Dendritic cell treated with granulocyte-macrophage colony-stimulating factor and Interleukin-4, amounts not matched to agents 40 ng/mL and 50 ng/mL, for 4 days (primary cell): ENCODE results near the gene PKNOX1.
"Not testable (repeated sequence)": the region's sequence is repeated elsewhere in the genome, so short reads cannot be mapped to it uniquely, and the experiment has no call there.

Source experiments
- H3K27ac Mint-ChIP-seq: one replicate; pipeline ENCODE4 v1.8.0; 2022; ENCODE audit warnings: mild to moderate bottlenecking, mixed read lengths
- H3K27me3 Mint-ChIP-seq: one replicate; pipeline ENCODE4 v1.8.0; 2022; ENCODE audit warnings: mild to moderate bottlenecking, mixed read lengths
- H3K36me3 Mint-ChIP-seq: one replicate; pipeline ENCODE4 v1.8.0; 2022; ENCODE audit warnings: low read depth, mixed read lengths
- H3K4me1 Mint-ChIP-seq: one replicate; pipeline ENCODE4 v1.8.0; 2022; ENCODE audit warnings: low read depth, mixed read lengths
- H3K4me3 Mint-ChIP-seq: one replicate; pipeline ENCODE4 v1.8.0; 2022; ENCODE audit warnings: mild to moderate bottlenecking, moderate library complexity, mixed read lengths
- H3K9me3 Mint-ChIP-seq: one replicate; pipeline ENCODE4 v1.8.0; 2022; ENCODE audit warnings: mixed read lengths
- intact Hi-C: fragments of 100-400 bp; cut with micrococcal nuclease; formaldehyde crosslinking; loops from one replicate; pipeline ENCODE4 v1.15.0; 2022

PKNOX1 gene

DNA sequence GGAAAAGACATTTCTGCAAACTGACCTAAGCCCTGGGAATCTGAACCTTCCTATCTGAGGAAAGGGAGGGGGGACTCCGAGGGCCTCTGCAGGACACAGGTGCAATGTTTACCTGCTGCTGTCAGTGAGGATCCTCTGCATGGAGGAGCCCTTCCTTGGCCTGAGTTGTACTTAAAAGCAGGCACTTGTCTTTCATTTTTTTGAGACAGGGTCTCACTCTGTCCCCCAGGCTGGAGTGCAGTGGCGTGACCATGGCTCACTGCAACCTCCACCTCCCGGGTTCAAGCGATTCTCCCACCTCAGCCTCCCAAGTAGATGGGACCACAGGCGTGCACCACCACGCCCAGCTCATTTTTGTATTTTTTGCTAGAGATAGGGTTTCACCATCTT is 35.8 kb upstream of the PKNOX1 start:
- intact Hi-C loops, H3K36me3 Mint-ChIP-seq, H3K4me3 Mint-ChIP-seq, H3K9me3 Mint-ChIP-seq, H3K27me3 Mint-ChIP-seq, H3K27ac Mint-ChIP-seq: not testable (repeated sequence)
- H3K4me1 Mint-ChIP-seq = peaks cover 21% of the 10 kb centered on the region

- Mint-ChIP-seq H3K9me3 (no peaks in the 10 kb centered on the region), H3K36me3 (no peaks in the 10 kb centered on the region), H3K27me3 (no peaks in the 10 kb centered on the region), H3K4me3 (no peak overlapping the region), H3K27ac (peak overlapping the region; percentile 15), H3K4me1 (peaks cover 21% of the 10 kb centered on the region)
- intact Hi-C loops = no loop called here
Measured at GRCh38 chr21:42939582-42940413, 34.6 kb upstream of the PKNOX1 start.

DNA sequence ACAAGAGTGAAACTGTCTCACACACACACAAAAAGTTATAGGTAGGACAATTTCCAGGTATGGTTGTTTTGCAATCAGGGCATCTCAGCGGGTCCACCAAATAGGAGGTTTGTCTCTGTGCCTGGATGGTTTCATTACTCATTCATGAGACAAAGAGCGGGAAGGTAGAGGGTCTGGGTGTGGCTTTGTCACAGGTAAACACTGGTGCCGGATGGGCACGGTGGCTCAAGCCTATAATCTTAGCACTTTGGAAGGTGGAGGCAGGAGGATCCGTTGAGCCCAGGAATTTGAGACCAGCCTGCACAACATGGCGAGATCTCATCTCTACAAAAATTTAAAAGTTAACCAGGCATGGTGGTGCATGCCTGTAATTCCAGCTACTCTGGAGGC is 32.7 kb upstream of the PKNOX1 start:
- no peak overlapping the region for H3K4me3 Mint-ChIP-seq
- no peaks in the 10 kb centered on the region for H3K27me3 Mint-ChIP-seq
- peaks cover 21% of the 10 kb centered on the region for H3K4me1 Mint-ChIP-seq
- H3K36me3 Mint-ChIP-seq = no peaks in the 10 kb centered on the region
- H3K9me3 Mint-ChIP-seq = no peaks in the 10 kb centered on the region
- H3K27ac Mint-ChIP-seq = no peak overlapping the region
- intact Hi-C loops = no loop called here

DNA sequence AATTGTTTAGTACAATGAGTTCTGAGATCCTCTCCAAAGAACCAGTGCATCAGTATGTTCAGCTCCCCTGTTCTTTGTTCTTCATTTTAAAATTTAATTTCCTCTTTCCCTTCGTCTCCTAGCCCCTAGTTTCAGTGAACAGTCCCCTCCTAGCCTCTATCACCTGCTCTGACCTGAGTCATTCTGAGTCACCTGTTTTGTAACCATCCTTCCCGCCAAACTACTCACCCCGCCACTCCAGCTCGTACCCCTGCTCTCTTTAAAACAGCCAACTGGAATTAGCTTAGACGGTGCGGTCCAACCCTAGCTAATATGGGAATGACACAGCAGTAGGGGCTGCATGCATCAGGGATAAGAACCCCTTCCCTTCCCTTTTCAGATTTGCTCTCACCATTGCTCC is 32.1 kb upstream of the PKNOX1 start:
- peaks cover 16% of the 10 kb centered on the region for H3K4me1 Mint-ChIP-seq
- H3K27me3 Mint-ChIP-seq = no peaks in the 10 kb centered on the region
- H3K36me3 Mint-ChIP-seq = no peaks in the 10 kb centered on the region
- no peak overlapping the region for H3K27ac Mint-ChIP-seq
- H3K9me3 Mint-ChIP-seq = no peaks in the 10 kb centered on the region
- intact Hi-C loops = no loop called here
- no peak overlapping the region for H3K4me3 Mint-ChIP-seq

DNA sequence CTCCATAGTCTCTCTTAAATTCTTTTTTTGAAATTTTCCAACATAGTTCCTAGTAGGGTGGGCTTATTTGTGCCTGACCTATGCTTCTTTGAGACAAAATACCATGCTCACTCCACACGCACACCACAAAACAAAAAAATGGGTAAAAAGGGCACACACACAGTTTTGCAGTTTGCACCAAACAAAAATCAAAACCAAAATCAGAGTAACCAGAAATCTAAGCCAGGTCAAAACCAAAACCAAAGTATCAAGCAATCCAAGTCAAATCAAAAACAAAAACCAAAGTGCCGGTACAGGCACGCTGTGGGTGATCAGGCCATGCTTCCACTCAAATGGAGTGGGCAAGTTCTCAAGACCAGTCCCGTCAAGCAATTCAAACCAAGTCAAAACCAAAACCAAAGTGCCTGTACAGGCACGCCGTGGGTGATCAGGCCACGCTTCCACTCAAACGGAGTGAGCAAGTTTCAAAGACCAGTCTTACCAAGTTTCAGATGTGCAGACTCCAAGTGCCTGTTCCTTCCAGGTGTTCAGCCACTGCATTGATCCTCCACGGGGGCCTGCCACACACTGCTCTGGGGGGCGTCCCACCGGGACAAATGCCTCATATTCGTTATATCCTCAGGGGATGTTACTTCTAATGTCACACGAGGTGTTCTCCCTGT is 25.1 kb upstream of the PKNOX1 start:
- H3K36me3 Mint-ChIP-seq, H3K27ac Mint-ChIP-seq, H3K4me1 Mint-ChIP-seq, H3K27me3 Mint-ChIP-seq, intact Hi-C loops, H3K4me3 Mint-ChIP-seq, H3K9me3 Mint-ChIP-seq: not testable (repeated sequence)

- H3K9me3 Mint-ChIP-seq, intact Hi-C loops, H3K4me3 Mint-ChIP-seq, H3K27ac Mint-ChIP-seq, H3K27me3 Mint-ChIP-seq, H3K36me3 Mint-ChIP-seq, H3K4me1 Mint-ChIP-seq: not testable (repeated sequence)
Measured at GRCh38 chr21:42951193-42951592, 23.2 kb upstream of the PKNOX1 start.

DNA sequence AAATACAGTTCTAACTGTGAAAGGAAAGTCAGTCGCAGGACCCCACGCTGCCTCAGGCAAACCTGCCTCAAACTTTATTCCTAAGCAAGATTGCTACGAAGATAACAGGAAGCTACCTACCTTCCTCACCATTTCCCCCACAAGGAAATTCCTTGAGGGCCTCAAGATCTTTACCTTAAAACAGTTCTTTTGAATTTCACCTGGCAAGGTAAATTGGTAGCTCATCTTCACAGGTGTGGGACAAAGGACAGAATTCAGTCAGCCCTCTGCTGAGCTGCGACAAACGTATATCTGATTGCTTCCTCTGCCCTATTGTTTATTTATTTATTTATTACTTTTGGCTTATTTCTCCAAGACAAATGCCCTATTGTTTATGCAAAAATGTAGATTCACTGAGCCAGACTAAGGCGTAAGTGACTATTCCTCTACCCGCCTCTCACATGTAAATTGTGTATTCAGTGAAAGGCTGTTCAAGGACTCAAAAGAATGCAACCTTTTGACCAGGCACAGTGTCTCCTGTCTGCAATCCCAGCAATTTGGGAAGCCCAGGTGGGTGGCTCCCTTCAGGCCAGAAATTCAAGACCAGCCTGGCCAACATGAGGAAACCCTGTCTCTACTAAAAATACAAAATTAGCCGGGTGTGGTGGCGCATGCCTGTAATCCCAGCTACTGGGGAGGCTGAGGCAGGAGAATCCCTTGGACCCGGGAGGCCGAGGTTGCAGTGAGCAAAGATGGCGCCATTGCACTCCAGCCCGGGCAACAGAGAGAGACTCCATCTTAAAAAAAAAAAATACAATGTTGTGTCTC is 17.3 kb upstream of the PKNOX1 start:
- no peak overlapping the region for H3K27ac Mint-ChIP-seq
- H3K4me1 Mint-ChIP-seq = no peaks in the 10 kb centered on the region
- no peaks in the 10 kb centered on the region for H3K27me3 Mint-ChIP-seq
- intact Hi-C loops = no loop called here
- H3K4me3 Mint-ChIP-seq = no peak overlapping the region
- no peaks in the 10 kb centered on the region for H3K36me3 Mint-ChIP-seq
- H3K9me3 Mint-ChIP-seq = no peaks in the 10 kb centered on the region

DNA sequence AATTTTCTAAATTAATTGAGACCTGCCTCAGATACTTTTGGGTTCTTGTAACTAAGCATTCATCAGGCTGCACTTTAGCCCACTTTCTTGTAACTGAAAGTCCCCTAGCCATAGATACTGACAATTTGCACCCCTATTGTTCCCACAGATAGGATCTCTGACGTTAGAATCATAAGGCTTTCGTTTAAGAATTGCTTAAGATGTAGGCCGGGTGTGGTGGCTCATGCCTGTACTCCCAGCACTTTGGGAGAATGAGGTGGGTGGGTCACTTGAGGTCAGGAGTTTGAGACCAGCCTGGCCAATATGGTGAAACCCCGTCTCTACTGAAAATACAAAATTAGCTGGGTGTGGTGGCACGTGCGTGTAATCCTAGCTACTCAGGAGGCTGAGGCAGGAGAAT is 16.2 kb upstream of the PKNOX1 start:
- H3K36me3 Mint-ChIP-seq, H3K27me3 Mint-ChIP-seq, H3K9me3 Mint-ChIP-seq, H3K4me1 Mint-ChIP-seq, H3K27ac Mint-ChIP-seq, intact Hi-C loops, H3K4me3 Mint-ChIP-seq: not testable (repeated sequence)

DNA sequence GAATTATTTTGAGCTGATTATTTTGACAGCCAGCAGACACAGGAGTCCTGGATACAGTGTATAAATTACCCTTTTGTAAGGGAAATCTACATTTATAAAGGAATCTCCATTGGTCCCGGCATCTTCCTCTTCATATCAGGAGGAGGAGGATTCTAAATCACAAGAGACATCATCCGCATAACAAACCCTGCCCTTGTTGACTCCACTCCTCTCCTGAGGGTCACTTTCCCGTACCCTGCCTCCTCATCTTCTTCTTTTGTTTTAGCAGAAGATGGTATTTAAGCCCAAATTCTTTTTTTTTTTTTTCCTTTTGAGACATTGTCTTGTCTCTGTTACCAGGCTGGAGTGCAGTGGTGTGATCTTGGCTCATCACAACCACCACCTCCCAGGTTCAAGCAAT is 14.6 kb upstream of the PKNOX1 start:
- Mint-ChIP-seq H3K4me3 (no peak overlapping the region), H3K27me3 (no peaks in the 10 kb centered on the region), H3K36me3 (no peaks in the 10 kb centered on the region), H3K9me3 (no peaks in the 10 kb centered on the region), H3K4me1 (no peaks in the 10 kb centered on the region), H3K27ac (no peak overlapping the region)
- intact Hi-C loops = no loop called here

DNA sequence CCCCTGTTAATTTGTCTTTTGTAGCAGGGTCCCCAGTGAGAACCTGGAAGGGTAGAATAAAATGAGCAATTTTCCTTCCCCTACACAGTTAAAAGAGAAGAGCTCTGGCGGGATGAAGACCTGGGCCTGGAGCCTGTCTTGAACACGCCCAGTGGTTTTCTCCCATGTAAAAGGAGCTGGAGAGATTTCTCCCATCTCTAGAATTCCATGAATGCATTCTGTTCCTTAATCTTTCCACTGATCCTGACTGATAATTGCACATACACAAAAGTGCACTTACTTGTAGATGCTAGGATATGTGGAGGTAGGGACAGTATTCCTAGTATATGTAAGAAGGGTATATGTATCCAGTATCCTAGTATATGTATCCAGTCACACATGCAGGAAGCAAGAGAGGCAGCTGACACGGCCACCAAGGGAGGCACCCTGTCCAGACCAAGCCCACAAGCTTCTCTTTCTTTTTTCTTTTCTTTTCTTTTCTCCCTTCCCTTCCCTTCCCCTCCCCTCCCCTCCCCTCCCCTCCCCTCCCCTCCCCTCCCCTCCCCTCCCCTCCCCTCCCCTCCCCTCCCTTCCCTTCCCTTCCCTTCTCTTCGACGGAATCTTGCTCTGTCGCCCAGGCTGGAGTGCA is 11.9 kb upstream of the PKNOX1 start:
- Mint-ChIP-seq H3K4me1 (no peaks in the 10 kb centered on the region), H3K9me3 (no peaks in the 10 kb centered on the region), H3K4me3 (no peak overlapping the region), H3K27me3 (no peaks in the 10 kb centered on the region), H3K27ac (no peak overlapping the region), H3K36me3 (no peaks in the 10 kb centered on the region)
- intact Hi-C loops = no loop called here

DNA sequence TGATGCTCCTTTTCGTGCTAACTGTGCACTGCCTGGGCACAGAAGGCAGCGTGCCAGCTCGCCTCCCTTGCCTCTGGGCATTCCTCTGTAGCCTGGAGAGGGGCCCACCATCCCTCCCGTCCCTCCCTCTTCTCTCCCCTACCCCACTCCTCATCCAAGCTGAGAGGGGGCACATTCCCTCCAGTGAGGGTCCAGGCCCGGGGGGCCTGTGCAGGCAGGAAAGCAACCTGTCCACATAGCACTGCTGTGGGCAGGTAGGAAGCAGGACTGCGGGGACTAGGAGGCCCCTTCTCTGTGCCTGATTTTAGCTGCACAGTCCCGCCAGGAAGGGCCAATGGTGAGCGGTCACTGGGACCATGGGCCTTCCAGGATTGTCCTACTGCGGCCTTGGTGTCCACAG is 10.3 kb upstream of the PKNOX1 start:
- no peaks in the 10 kb centered on the region for H3K4me1 Mint-ChIP-seq
- no peak overlapping the region for H3K27ac Mint-ChIP-seq
- intact Hi-C loops = no loop called here
- no peak overlapping the region for H3K4me3 Mint-ChIP-seq
- no peaks in the 10 kb centered on the region for H3K9me3 Mint-ChIP-seq
- H3K27me3 Mint-ChIP-seq = no peaks in the 10 kb centered on the region
- H3K36me3 Mint-ChIP-seq = no peaks in the 10 kb centered on the region

- no peaks in the 10 kb centered on the region for H3K4me1 Mint-ChIP-seq
- no peaks in the 10 kb centered on the region for H3K36me3 Mint-ChIP-seq
- H3K9me3 Mint-ChIP-seq = no peaks in the 10 kb centered on the region
- intact Hi-C loops = no loop called here
- H3K4me3 Mint-ChIP-seq = no peak overlapping the region
- H3K27me3 Mint-ChIP-seq = no peaks in the 10 kb centered on the region
- H3K27ac Mint-ChIP-seq = no peak overlapping the region
Measured at GRCh38 chr21:42964546-42965210, 9.7 kb upstream of the PKNOX1 start.

GRCh38 chr21:42965211-42965560 is 9.2 kb upstream of the PKNOX1 start:
- H3K27me3 Mint-ChIP-seq = no peaks in the 10 kb centered on the region

GRCh38 chr21:42967616-42968015 is 6.7 kb upstream of the PKNOX1 start:
- H3K27ac Mint-ChIP-seq, intact Hi-C loops, H3K4me3 Mint-ChIP-seq, H3K9me3 Mint-ChIP-seq, H3K27me3 Mint-ChIP-seq, H3K36me3 Mint-ChIP-seq: not testable (repeated sequence)
- H3K4me1 Mint-ChIP-seq = peaks cover 12% of the 10 kb centered on the region

More at GRCh38 chr21:42965211-42965560, 9.2 kb upstream of the PKNOX1 start:
- H3K9me3 Mint-ChIP-seq = no peaks in the 10 kb centered on the region
- no peaks in the 10 kb centered on the region for H3K36me3 Mint-ChIP-seq
- no peak overlapping the region for H3K27ac Mint-ChIP-seq
- intact Hi-C loops = no loop called here
- H3K4me1 Mint-ChIP-seq = no peaks in the 10 kb centered on the region
- H3K4me3 Mint-ChIP-seq = no peak overlapping the region
